Lung microvascular endothelial cell (primary cell): ENCODE measurements around the gene LILRA2. TPM values are rescaled to one million over a fixed set of nuclear protein-coding genes. Genes with fewer than 3 reads are reported as not detected.

Experiments used
- total RNA-seq: library from RNA; depleted of rRNA; stranded (reverse); fragments of >200 nt; gene quantifications from 2 replicates; pipeline ENCODE4 v1.2.1, GENCODE V29; 2014

The LILRA2 gene
- total RNA-seq, 1 donor from 2014 or later: not detected

Other genes starting within 250 kb of the LILRA2 start
- not detected in 2 replicates for gene LILRA4, start 234.6 kb upstream of the LILRA2 start, total RNA-seq
- gene LAIR1, start 208.9 kb upstream of the LILRA2 start, total RNA-seq: not detected in 2 replicates
- gene TTYH1, start 158.3 kb upstream of the LILRA2 start, total RNA-seq: not detected in 2 replicates
- gene LENG8, start 124.6 kb upstream of the LILRA2 start, total RNA-seq: 12.6 and 21.8 TPM in 2 replicates
- 3.3 and 5.0 TPM in 2 replicates for gene LENG9, start 110.0 kb upstream of the LILRA2 start, total RNA-seq
- 53.2 and 124 TPM in 2 replicates for gene CDC42EP5, start 100.5 kb upstream of the LILRA2 start, total RNA-seq
- gene LAIR2, start 71.0 kb upstream of the LILRA2 start, total RNA-seq: not detected in 2 replicates
- gene LILRA1, start 19.8 kb downstream of the LILRA2 start, total RNA-seq: not detected in 2 replicates
- not detected in 2 replicates for gene LILRB1, start 56.7 kb downstream of the LILRA2 start, total RNA-seq
- gene LILRB4, start 89.2 kb downstream of the LILRA2 start, total RNA-seq: not detected in 2 replicates
- gene KIR3DL3, start 150.7 kb downstream of the LILRA2 start, total RNA-seq: not detected in 2 replicates
- gene KIR2DL3, start 164.7 kb downstream of the LILRA2 start, total RNA-seq: not detected in 2 replicates
- not detected in 2 replicates for gene KIR2DL1, start 196.0 kb downstream of the LILRA2 start, total RNA-seq
- not detected in 2 replicates for gene KIR2DL4, start 229.8 kb downstream of the LILRA2 start, total RNA-seq
- gene KIR3DL1, start 242.7 kb downstream of the LILRA2 start, total RNA-seq: not detected in 2 replicates